Left ventricle myocardium inferior (tissue), 1 donor: ENCODE results near the gene HAP1. TPM values are rescaled to one million over a fixed set of nuclear protein-coding genes. Genes with fewer than 3 reads are reported as not detected.

Source experiments
- DNase-seq: peaks from one replicate; pipeline ENCODE4 v3.0.0-alpha.2; 2020
- H3K27ac ChIP-seq: fragments of 200-600 bp; replicated peaks from 2 replicates; pipeline ENCODE4 v1.8.0; 2021
- H3K27me3 ChIP-seq: fragments of 200-600 bp; 2 replicates; pipeline ENCODE4 v1.8.0; 2021; ENCODE audit warnings: low read depth
- H3K36me3 ChIP-seq: fragments of 200-600 bp; 2 replicates; pipeline ENCODE4 v1.8.0; 2021
- H3K4me1 ChIP-seq: fragments of 200-600 bp; 2 replicates; pipeline ENCODE4 v1.8.0; 2021
- H3K4me3 ChIP-seq: fragments of 200-600 bp; 2 replicates; pipeline ENCODE4 v1.8.0; 2021; ENCODE audit warnings: mild to moderate bottlenecking, moderate library complexity
- H3K9me3 ChIP-seq: fragments of 200-600 bp; replicated peaks from 2 replicates; pipeline ENCODE4 v1.8.0; 2021
- CTCF ChIP-seq: fragments of 200-600 bp; IDR thresholded peaks from 2 replicates; pipeline ENCODE4 v1.8.0; 2021; ENCODE audit warnings: antibody characterized with exemption, mild to moderate bottlenecking, borderline replicate concordance
- intact Hi-C: fragments of 100-400 bp; cut with micrococcal nuclease; formaldehyde crosslinking; loops from one replicate; pipeline ENCODE4 v1.11.0; 2022
- total RNA-seq: library from RNA; stranded (reverse); fragmentation: NEBNext Ultra II Directional; extraction: Animal tissue kit (Norgen Biotek cat#: 25700); gene quantifications from one replicate; pipeline ENCODE4 v1.2.1, GENCODE V29; 2021
- donor health status: DM: no; HTN: yes; CAD: no; lungs with severe emphysema.

Gene HAP1
- total RNA-seq, 1 donor from 2014 or later: 0.14 TPM

DNA sequence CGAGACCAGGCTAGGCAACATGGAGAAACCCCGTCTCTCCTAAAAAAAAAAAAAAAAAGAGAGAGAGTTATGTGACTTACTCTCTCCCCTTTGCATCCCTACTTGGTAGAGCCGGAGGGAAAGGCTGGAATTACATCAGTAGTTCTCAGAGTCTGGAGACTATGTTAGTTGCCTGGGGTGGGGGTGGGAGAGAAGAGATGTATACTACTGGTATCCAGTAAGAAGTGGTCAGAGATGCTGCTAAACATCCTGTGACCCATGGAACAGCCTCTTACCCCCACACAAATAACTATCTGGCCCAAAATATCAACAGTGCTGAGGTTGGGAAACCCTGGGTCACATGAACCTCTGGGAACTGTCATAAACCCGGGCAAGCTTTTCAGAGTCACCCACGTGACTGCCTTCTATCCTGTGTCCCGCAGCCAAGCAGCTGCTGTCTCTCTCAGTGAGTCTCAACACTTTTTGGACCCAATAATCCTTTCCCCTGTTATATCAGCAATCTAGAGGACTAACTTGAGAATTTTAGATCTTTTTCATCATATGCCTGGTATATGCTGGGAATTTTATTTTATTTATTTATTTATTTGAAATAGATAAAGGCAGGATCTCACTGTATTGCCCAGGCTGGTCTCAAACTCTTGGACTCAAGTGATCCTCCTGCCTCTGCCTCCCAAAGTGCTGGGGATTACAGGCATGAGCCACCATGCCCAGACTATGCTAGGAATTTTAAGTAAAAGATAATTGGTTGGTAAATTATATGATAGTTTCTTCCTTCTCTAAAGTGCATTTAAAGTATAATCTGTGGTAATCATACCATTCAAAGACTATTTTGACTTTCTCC, 37.1 kb downstream of the HAP1 start:
- no peak overlapping the region for H3K4me3 ChIP-seq
- no peak for TF ChIP-seq CTCF
- no peaks in the 10 kb centered on the region for H3K9me3 ChIP-seq
- intact Hi-C loops: no loop called here
- DNase-seq: peak; percentile 73
- H3K27ac ChIP-seq: peak overlapping the region; percentile 71
- no peaks in the 10 kb centered on the region for H3K27me3 ChIP-seq
- H3K36me3 ChIP-seq: peaks cover 32% of the 10 kb centered on the region
- H3K4me1 ChIP-seq: peaks cover 35% of the 10 kb centered on the region

- peak overlapping the region; percentile 71 for H3K27ac ChIP-seq
- DNase-seq: no peak
- intact Hi-C loops: no loop called here
Measured at GRCh38 chr17:41695954-41696757, 38.3 kb downstream of the HAP1 start.

GRCh38 chr17:41695134-41695661, 39.2 kb downstream of the HAP1 start:
- H3K36me3 ChIP-seq: peaks cover 53% of the 10 kb centered on the region
- H3K27me3 ChIP-seq: no peaks in the 10 kb centered on the region
- no peaks in the 10 kb centered on the region for H3K9me3 ChIP-seq
- peaks cover 56% of the 10 kb centered on the region for H3K4me1 ChIP-seq
- no peak for DNase-seq
- no peak overlapping the region for H3K4me3 ChIP-seq
- H3K27ac ChIP-seq: peak overlapping the region; percentile 71
- no peak for TF ChIP-seq CTCF
- intact Hi-C loops: no loop called here

More at GRCh38 chr17:41695954-41696757, 38.3 kb downstream of the HAP1 start:
- Histone ChIP-seq H3K4me3 (no peak overlapping the region), H3K9me3 (no peaks in the 10 kb centered on the region), H3K27me3 (no peaks in the 10 kb centered on the region), H3K36me3 (peaks cover 44% of the 10 kb centered on the region), H3K4me1 (peaks cover 47% of the 10 kb centered on the region)
- peak; percentile 83 for TF ChIP-seq CTCF

GRCh38 chr17:41692722-41693521, 41.5 kb downstream of the HAP1 start:
- no peak for DNase-seq
- Histone ChIP-seq H3K4me1 (peaks cover 69% of the 10 kb centered on the region), H3K27ac (no peak overlapping the region)

More at GRCh38 chr17:41692722-41693521, 41.5 kb downstream of the HAP1 start:
- Histone ChIP-seq H3K36me3 (peaks cover 62% of the 10 kb centered on the region), H3K27me3 (no peaks in the 10 kb centered on the region), H3K9me3 (no peaks in the 10 kb centered on the region), H3K4me3 (no peak overlapping the region)
- no peak for TF ChIP-seq CTCF
- intact Hi-C loops: no loop called here
